Spleen (tissue), 7 donors: Measurements from ENCODE around the gene RBMS1.

Experiments
- CTCF ChIP-seq, 11 experiments: fragments of 200-600 bp in 7 of 11; fragments of 450-650 bp in 4 of 11; sonication (generic) in 4 of 11; IDR thresholded peaks in 8 of 11; conservative IDR thresholded peaks in 3 of 11; 1 replicate in 7 of 11; 2 replicates in 4 of 11; pipeline versions ENCODE4 v1.4.0 to v1.8.0; 2016 to 2021; ENCODE audit warnings: antibody characterized with exemption in 11 of 11, inconsistent platforms in 4 of 11, mild to moderate bottlenecking in 1 of 11
- POLR2A ChIP-seq, 3 donors: fragments of 450-650 bp; IDR thresholded peaks; one replicate each; pipeline ENCODE4 v1.5.1; 2017; ENCODE audit warnings: antibody characterized with exemption in 3 of 3, mild to moderate bottlenecking in 1 of 3
- POLR2AphosphoS5 ChIP-seq, 3 donors: sonication (generic); formaldehyde crosslinking; IDR thresholded peaks; one replicate each; pipeline ENCODE4 v1.5.1; 2017; ENCODE audit warnings: antibody characterized with exemption in 3 of 3
- donor health status: DM: no; HTN: no; CAD: no; lungs with moderate emphysema.
- donor health status: DM: no; HTN: no; CAD: no.
- donor health status: DM: no; HTN: no; CAD: no.

- TF ChIP-seq CTCF (IDR thresholded peaks at IDR 0.05 in 8 of 11, conservative IDR thresholded peaks at IDR 0.05 in 3 of 11) (peak in 1 of 11 experiments; percentile 4), POLR2AphosphoS5 (IDR thresholded peaks at IDR 0.05) (no peak), POLR2A (IDR thresholded peaks at IDR 0.05) (no peak)
These were observed 85.2 kb downstream of the RBMS1 start for GRCh38 chr2:160408173-160408958.
